Colonic mucosa (tissue), 4 donors: ENCODE measurements around the gene CDYL. TPM values are rescaled to one million over a fixed set of nuclear protein-coding genes. Genes with fewer than 3 reads are reported as not detected.
A peak's percentile ranks its signal among the peaks of the same experiment; 100 is the strongest.

Experiments used
- DNase-seq: peaks from one replicate; pipeline ENCODE4 v3.0.0-alpha.2; 2020
- H3K27ac ChIP-seq: fragments of 200-600 bp; one replicate; pipeline ENCODE4 v1.8.0; 2021
- H3K27me3 ChIP-seq: fragments of 200-600 bp; one replicate; pipeline ENCODE4 v1.8.0; 2021
- H3K36me3 ChIP-seq: fragments of 200-600 bp; one replicate; pipeline ENCODE4 v1.8.0; 2021
- H3K4me1 ChIP-seq: fragments of 200-600 bp; one replicate; pipeline ENCODE4 v1.8.0; 2021; ENCODE audit warnings: mild to moderate bottlenecking
- H3K4me3 ChIP-seq: fragments of 200-600 bp; one replicate; pipeline ENCODE4 v1.8.0; 2021
- H3K9ac ChIP-seq, 2 donors: one replicate each; pipeline ENCODE4 v1.7.0; 2013; ENCODE audit warnings: control low read depth in 2 of 2, low read depth in 2 of 2, low read length in 2 of 2
- H3K9me3 ChIP-seq: fragments of 200-600 bp; one replicate; pipeline ENCODE4 v1.8.0; 2021
- intact Hi-C: fragments of 100-400 bp; cut with DNase I; formaldehyde crosslinking; loops from one replicate; pipeline ENCODE4 v1.14.1; 2022
- total RNA-seq, 2 donors: library from RNA; stranded (reverse); fragmentation: NEBNext Ultra II Directional in 1 of 2; extraction: Animal tissue kit (Norgen Biotek cat#: 25700) in 1 of 2; gene quantifications; one replicate each; pipeline ENCODE4 v1.2.1, GENCODE V29; 2021
- TF ChIP-seq, protein P1 (sequence below): fragments of 200-600 bp; IDR thresholded peaks from one replicate; pipeline ENCODE4 v1.8.0; 2022; ENCODE audit warnings: antibody characterized with exemption, mild to moderate bottlenecking
- donor health status: healthy.
- donor health status: DM: no; HTN: no; CAD: no.
- donor health status: DM: no; HTN: no; CAD: no.

Gene CDYL
- total RNA-seq, 2 donors from 2014 or later = 44.3 to 48.6 TPM

DNA sequence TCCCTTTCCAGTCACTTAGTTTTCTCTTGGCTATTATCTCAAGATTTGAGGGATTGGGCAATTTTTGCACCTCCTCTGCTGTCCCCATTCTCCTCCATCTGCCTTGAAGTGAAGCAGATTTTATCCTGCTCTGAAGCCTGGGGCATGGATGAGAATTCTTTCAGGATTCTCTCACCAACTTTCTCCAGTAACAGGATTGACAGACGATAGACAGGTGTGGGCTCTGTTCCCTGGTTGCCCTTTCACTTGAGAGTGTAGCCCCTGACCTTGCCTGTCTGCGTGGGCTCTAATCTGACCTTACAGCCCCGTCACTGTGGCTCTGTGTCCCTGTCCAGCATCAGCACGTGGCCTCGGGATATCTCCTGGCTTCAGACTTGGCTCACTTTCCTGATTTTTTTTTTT, 27.1 kb downstream of the CDYL start:
- no peak overlapping the region for H3K27ac ChIP-seq
- no peak overlapping the region for H3K4me3 ChIP-seq
- H3K27me3 ChIP-seq = no peaks in the 10 kb centered on the region
- TF ChIP-seq, protein P1, sequence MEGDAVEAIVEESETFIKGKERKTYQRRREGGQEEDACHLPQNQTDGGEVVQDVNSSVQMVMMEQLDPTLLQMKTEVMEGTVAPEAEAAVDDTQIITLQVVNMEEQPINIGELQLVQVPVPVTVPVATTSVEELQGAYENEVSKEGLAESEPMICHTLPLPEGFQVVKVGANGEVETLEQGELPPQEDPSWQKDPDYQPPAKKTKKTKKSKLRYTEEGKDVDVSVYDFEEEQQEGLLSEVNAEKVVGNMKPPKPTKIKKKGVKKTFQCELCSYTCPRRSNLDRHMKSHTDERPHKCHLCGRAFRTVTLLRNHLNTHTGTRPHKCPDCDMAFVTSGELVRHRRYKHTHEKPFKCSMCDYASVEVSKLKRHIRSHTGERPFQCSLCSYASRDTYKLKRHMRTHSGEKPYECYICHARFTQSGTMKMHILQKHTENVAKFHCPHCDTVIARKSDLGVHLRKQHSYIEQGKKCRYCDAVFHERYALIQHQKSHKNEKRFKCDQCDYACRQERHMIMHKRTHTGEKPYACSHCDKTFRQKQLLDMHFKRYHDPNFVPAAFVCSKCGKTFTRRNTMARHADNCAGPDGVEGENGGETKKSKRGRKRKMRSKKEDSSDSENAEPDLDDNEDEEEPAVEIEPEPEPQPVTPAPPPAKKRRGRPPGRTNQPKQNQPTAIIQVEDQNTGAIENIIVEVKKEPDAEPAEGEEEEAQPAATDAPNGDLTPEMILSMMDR = no peak
- H3K36me3 ChIP-seq = no peaks in the 10 kb centered on the region
- no peak overlapping the region for H3K9ac ChIP-seq
- intact Hi-C loops = loop anchor here (10.0 kb wide), 1 partner anchor 131 kb away; no protein-coding TSS in a partner anchor
- DNase-seq = no peak
- no peaks in the 10 kb centered on the region for H3K9me3 ChIP-seq
- H3K4me1 ChIP-seq = peaks cover 16% of the 10 kb centered on the region

DNA sequence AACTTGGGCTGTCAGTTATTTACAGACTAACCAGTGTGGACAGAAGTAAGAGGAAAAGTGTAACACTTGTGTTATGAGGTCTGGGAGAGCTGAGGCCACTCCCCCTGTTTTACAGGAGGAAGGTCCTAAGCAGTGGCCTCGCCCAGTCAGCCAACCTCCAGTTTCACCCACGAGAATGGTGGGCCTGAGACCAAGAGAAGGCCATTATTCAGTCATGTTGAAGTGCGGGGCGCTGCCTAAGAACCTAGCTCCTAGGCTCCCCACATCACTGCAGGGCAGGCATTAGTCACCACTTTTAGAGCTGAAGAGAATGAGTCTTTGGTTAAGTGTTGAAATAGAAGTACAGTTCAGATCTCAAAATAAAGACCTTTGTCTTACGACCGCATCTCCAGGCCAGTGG, 27.9 kb downstream of the CDYL start:
- Histone ChIP-seq H3K9me3 (no peaks in the 10 kb centered on the region), H3K27ac (peak overlapping the region; percentile 29), H3K9ac (no peak overlapping the region), H3K4me1 (peaks cover 16% of the 10 kb centered on the region), H3K36me3 (no peaks in the 10 kb centered on the region), H3K27me3 (no peaks in the 10 kb centered on the region), H3K4me3 (no peak overlapping the region)
- TF ChIP-seq, protein P1 = no peak
- peak; percentile 61 for DNase-seq
- intact Hi-C loops = loop anchor here (10.0 kb wide), 1 partner anchor 131 kb away; no protein-coding TSS in a partner anchor

DNA sequence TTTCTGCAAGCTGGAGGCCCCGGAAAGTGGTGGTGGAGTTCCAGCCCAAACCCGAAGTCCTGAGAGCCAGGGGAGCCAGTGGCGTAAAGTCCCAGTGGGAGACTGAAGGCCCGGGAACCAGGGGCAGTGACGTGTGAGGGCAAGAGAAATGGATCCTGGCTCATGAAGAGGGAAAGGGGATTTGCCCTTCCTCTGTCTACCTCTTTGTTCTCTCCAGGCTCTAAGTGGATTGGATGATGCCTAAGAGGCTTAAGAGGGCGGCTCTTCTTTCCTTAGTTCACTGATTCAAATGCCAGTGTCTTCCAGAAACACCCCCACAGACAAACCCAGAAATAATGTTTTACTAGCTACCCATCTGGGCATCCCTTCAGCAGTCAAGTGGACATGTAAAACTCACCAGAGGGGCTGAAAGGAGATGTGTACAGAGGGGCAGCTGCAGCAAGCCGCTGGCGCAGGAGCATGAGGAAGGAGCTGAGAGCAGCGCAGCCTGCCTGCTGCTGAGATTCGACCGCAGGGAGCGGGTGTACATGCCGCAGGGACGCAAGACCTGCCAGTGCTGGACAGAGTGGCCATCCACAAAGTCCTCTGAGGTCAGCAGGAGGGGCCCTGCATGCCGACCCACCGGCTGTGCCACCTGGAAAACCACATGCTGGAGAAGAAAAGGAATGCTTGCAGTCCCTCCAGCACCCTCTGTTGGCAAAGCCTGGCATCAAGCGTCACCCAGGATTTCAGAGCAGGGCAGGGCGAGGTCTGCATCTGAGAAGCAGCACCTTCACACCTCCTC, 29.5 kb downstream of the CDYL start:
- no peak overlapping the region for H3K27ac ChIP-seq
- H3K4me3 ChIP-seq = no peak overlapping the region
- no peaks in the 10 kb centered on the region for H3K9me3 ChIP-seq
- no peaks in the 10 kb centered on the region for H3K27me3 ChIP-seq
- intact Hi-C loops = loop anchor here (10.0 kb wide), 1 partner anchor 129 kb away; no protein-coding TSS in a partner anchor
- peak; percentile 80 for DNase-seq
- H3K9ac ChIP-seq = no peak overlapping the region
- no peaks in the 10 kb centered on the region for H3K36me3 ChIP-seq
- peaks cover 10% of the 10 kb centered on the region for H3K4me1 ChIP-seq
- TF ChIP-seq, protein P1 = peak; percentile 68

DNA sequence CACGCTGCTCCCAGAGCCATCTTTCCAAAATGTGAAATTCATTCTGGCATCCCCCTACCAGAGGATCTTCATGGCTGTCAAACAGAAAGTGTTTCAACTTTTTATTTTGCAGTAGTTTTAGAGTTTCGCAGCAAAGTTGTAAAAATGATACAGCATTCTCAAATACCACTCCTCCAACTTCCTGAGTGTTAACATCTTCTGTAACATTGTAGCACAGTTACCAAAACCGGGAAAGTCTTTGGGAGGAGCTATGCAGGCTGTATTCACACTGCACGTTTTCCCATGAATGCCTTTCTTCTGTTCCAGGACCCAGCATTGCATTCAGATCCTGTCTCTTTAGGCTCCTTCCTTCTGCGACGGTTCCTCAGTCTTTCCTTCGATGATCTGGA, 30.1 kb downstream of the CDYL start:
- Histone ChIP-seq H3K27me3 (no peaks in the 10 kb centered on the region), H3K36me3 (no peaks in the 10 kb centered on the region), H3K4me3 (no peak overlapping the region), H3K4me1 (peaks cover 7% of the 10 kb centered on the region), H3K9ac (no peak overlapping the region), H3K27ac (no peak overlapping the region), H3K9me3 (no peaks in the 10 kb centered on the region)
- TF ChIP-seq, protein P1 = no peak
- intact Hi-C loops = loop anchor here (10.0 kb wide), 1 partner anchor 128 kb away; no protein-coding TSS in a partner anchor
- DNase-seq = no peak

DNA sequence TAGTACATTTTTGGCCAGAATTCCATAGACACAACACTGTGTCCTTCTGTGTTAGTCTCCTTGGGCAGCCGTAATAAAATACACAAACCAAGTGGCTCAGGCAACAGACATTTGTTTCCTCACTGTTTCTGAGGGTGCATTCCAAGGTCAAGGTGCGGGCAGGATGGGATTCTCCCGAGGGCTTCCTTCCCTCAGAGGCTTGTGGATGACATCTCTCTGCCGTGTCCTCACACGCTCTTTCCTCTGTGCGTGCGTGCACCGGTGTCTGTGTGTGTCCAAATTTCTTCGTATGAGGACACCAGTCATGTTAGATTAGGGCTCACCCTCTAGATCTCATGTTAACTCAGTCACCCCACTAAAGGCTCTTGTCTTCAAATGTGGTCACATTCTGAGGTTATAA, 30.6 kb downstream of the CDYL start:
- H3K27me3 ChIP-seq = no peaks in the 10 kb centered on the region

More for the DNA sequence above, 30.6 kb downstream of the CDYL start:
- Histone ChIP-seq H3K4me1 (peaks cover 7% of the 10 kb centered on the region), H3K4me3 (no peak overlapping the region), H3K9me3 (no peaks in the 10 kb centered on the region), H3K36me3 (no peaks in the 10 kb centered on the region), H3K27ac (no peak overlapping the region), H3K9ac (no peak overlapping the region)
- no peak for DNase-seq
- TF ChIP-seq, protein P1 = no peak
- intact Hi-C loops = loop anchor here (10.0 kb wide), 1 partner anchor 128 kb away; no protein-coding TSS in a partner anchor
